Activated CD4-positive, alpha-beta T cell treated with anti-CD3 and anti-CD28 coated beads for 4 hours (primary cell): Measurements from ENCODE around the gene DBNL.

Source experiments
- DNase-seq, 2 donors: peaks; one replicate each; pipeline ENCODE4 v3.0.0-alpha.2; 2020

The DBNL gene

DNA sequence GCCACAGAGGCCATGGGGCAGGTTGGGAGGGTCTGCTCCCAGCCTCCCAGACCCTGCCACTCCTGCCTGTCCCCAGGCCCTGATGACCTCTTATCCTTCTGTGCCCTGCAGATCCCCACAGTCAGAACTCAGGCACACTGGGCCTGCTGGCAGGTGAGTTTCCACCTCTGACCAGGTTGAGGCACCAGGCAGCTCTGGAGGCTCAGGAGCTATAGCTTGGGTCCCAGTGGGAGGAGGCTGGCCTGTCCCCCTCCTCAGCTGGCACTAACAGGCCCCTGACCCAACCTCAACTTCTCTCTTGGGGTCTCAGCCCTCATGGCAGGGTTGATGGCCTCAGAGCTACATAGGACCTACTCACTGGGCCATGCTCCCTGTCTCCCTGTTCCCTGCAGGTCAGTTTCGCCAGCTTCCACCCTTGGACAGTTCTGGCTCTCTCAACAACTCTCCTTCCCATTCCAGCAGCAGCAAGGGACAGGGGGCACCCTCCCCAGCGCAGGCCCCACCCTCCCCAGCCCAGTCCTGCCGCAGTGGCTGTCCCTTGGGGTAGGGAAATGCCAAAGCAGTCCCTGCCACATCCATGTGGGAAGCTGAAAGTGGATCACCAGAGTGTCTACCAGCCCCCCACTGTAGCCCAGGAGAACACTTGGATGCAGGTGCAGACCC, 56.9 kb downstream of the DBNL start:
- DNase-seq: no peak

DNA sequence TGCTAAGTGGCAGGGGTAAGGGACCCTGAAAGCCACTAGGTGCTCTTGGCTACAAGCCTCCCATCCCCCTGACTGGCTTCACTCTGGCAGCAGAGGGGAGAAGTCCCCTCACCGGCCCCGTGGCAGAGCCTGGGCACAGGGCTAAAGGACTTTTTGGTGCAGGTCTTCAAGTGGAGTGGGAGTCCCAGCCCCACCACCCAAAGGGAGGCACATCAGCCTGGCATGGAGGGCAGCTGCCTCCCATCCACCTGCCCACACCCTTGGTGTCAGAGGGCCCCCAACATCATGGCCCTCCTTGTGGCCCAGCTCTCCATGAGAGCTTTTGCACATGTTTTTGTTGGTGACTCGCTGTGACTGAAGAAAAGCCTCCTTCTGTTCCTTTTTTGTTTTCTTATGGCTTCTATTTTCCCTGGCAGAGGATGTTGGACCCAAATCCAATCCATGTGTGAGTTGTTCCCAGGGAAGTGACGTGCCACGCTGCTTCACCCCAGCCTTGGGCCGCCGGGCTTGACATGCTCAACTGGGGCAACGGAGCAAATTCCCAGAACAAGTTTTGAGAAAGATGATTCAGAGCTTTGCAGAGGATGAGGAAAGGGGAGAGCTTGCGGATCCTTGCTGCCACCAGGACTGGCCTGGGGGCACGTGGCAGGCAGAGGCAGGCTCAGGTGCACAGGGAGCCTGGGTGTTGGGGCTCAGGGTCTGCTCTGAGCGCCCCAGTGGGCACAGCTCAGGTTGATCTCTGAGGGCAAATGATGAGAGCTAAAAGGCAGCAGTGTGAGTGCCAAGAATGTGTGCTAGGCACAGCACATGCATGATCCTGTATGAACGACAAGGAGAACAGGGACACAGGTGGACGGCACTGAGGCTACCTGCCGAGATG, 57.7 kb downstream of the DBNL start:
- DNase-seq: no peak

DNA sequence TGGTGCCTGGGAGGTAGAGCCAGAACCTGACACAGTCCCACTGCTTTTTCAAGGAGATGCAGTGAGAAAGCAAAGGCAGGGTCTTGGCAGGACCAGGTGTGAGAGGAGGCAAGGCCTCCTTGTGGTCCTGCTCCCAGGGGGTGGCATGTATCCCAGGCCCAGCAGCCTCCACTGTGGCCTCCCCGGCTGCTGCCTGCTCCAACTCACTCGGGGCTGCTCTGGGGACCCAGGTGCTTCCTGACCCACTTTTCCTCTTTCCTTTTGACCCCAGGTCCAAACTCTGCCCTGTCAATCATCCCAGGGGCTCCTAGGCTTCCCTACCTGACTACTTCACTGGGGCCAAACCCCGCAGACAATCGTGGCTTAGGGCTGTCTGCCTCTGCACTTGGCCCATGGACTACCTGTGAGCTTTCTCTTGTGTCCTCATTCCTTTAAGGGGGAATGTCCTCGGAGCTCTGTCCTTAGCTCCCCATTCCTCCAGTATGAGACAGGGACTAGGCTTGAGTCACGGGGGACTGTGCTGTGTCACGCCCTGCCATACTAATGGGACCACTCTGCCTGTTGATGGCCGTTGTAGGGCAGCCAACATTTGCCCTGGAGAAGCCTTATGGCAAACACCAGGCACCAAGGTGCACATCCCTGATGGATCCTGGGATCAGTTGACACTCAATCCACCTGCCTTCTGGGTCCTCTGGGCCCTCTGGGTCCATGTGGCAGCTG, 58.5 kb downstream of the DBNL start:
- no peak for DNase-seq

DNA sequence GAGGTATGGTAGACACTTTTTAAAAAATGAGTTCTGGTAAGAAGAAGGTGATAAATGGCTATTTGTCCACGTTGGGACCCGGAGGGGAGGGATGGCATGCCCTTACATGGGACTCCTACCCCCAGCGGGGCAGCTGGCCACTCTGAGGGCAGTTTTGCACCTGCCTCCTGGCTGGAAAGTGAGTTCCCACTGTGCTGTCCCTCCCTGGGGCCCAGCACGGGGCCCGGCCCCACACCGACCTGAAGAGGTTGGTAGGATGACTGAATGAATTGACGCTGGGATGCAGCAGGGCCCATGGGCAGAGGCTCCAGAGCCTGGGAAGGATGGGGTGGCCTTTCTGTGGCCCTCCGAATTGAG, 59.0 kb downstream of the DBNL start:
- DNase-seq: no peak

DNA sequence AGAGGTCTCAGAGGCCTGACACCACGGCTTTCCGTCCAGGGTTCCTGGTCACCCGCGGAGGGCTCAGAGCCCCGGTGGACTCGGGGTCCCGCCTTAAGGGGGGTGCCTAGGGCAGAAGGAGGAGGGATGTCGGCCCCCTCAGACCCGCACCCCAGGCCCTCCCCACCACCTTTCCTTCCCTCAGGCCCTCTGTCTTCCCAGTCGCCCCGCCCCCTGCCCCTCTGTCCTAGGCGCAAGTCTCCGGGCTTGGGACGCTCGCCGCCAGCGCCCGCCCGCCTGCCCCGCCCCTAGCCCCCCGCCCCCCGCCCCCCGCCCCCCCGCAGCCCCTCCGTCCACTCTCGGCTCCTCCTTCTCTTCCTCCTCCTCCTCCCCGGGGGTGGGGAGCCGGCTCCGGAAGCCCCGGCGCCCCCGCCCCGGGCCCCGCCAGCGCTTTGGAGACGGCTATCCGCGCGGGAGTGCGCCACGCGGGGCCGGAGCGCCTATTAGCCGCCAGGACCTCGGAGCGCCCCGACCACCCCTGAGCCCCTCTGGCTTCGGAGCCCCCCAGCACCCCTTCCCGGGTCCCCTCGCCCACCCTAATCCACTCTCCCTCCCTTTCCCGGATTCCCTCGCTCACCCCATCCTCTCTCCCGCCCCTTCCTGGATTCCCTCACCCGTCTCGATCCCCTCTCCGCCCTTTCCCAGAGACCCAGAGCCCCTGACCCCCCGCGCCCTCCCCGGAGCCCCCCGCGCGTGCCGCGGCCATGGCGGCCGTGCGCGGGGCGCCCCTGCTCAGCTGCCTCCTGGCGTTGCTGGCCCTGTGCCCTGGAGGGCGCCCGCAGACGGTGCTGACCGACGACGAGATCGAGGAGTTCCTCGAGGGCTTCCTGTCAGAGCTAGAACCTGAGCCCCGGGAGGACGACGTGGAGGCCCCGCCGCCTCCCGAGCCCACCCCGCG, 59.7 kb downstream of the DBNL start, which contains the start of gene AEBP1:
TSS of gene AEBP1 (plus strand) at position 423 of the 937 bp plus-strand sequence. CDS start at position 744, 321 bp downstream.
- peak in 1 of 2 donors; percentile 46 for DNase-seq

DNA sequence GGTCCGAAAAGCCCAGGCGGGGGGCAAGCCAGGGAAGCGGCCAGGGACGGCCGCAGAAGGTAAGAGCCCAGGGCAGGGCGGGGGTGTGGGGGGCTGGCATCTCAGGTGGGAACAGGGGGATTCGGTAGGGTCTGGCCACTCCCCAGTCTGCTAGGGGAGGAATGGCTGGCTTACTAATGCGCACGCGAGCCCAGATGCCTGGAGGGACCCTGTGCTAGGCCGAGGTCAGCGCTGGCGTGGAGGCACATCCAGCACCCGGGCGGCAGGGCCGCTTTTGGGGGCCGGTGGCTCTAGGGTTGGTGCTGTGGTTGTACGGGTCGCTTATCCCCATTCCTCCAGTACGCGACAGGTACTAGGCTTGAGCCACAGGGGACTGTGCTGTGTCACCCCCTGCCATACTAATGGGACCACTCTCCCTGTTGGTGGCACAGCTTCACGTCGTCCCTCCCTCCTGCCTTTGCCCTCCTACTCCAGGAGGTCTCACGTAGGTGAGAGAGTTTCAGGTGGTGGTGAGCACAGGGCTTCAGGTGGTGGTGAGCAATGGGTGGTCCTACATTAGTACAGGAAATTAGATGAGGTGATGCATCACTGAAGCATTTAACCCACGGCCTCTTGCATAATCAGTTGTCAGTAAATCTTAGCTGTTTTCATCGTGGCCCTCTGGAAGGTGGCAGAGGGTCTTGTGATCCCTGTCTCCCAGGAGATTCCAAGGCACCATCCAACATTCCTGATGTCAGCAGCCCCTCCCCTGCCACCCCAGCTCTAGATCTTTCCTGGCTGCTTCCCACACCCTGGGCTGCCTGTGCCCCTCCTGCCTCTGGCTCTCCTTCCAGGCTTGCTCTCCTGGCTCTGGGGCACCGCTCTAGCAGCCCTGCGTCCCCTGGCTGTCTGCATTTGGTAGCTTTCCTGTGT, 60.6 kb downstream of the DBNL start:
- no peak for DNase-seq

DNA sequence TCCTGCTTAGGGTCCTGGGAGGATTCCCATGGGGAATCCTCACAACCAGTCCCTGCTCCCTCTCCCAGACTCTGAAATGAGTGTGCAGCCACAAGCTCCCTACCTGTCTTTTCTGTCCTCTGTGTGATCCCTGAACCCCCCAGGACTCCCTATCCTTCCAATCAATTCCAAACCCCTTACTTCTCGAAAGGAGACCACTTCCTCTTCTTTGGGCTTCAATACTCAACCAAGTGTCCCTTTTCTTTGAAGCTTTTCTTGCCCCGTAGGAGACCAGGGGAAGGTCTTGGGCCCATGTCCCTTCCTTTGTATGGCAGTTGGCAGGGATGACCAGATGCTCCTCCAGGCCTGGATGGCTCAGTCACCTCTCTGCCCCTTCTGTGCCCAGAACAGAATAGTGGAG, 61.3 kb downstream of the DBNL start:
- no peak for DNase-seq

DNA sequence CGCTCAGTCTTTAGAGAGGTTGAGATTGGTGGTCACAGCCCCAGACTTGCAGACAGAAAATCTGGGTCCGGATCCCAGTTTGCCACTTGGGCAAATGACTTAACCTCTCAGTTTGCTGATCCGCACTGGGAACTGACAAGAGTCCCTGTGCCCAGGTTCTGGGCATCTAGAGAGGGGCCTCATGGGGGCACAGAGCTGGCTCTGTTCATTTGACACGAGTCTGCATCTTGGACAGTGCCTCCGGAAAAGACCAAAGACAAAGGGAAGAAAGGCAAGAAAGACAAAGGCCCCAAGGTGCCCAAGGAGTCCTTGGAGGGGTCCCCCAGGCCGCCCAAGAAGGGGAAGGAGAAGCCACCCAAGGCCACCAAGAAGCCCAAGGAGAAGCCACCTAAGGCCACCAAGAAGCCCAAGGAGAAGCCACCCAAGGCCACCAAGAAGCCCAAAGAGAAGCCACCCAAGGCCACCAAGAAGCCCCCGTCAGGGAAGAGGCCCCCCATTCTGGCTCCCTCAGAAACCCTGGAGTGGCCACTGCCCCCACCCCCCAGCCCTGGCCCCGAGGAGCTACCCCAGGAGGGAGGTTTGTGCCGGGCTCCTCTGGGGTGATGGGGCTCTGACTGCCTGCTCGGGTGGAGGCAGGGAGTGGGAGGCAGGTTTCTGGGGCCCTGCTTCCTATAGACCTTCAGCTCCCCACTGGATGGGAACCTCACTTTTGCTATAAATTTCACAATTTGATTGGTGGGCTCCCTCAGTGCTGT, 62.0 kb downstream of the DBNL start:
- DNase-seq: no peak

DNA sequence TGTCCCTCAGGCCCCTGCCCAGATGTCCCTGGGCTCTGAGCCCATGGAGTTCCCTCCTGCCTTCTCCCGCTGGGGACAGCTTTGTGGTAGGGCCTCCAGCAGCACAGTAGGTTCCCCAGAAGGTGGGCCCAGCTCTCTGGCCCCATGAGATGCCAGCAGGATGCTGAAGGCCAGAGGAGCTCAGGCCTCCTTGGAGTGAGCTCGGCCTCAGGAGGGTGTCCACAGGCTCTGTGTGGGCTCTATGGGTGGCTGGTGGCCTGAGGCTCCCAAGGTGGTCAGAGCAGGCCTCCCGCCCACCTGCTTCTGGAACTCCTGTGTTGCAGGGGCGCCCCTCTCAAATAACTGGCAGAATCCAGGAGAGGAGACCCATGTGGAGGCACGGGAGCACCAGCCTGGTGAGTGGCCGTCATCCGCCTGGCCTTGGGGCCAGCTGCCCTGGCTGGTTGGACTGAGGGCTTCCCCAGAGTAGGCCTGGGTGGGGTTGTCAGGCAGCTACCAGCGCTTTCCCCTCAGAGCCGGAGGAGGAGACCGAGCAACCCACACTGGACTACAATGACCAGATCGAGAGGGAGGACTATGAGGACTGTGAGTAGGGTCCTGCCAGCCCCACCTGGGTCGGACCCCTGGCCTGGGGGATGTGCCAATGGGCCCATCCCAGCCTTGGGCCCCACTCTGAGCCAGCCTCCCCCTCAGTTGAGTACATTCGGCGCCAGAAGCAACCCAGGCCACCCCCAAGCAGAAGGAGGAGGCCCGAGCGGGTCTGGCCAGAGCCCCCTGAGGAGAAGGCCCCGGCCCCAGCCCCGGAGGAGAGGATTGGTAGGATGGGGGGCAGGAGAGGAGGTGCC, 62.8 kb downstream of the DBNL start:
- no peak for DNase-seq

DNA sequence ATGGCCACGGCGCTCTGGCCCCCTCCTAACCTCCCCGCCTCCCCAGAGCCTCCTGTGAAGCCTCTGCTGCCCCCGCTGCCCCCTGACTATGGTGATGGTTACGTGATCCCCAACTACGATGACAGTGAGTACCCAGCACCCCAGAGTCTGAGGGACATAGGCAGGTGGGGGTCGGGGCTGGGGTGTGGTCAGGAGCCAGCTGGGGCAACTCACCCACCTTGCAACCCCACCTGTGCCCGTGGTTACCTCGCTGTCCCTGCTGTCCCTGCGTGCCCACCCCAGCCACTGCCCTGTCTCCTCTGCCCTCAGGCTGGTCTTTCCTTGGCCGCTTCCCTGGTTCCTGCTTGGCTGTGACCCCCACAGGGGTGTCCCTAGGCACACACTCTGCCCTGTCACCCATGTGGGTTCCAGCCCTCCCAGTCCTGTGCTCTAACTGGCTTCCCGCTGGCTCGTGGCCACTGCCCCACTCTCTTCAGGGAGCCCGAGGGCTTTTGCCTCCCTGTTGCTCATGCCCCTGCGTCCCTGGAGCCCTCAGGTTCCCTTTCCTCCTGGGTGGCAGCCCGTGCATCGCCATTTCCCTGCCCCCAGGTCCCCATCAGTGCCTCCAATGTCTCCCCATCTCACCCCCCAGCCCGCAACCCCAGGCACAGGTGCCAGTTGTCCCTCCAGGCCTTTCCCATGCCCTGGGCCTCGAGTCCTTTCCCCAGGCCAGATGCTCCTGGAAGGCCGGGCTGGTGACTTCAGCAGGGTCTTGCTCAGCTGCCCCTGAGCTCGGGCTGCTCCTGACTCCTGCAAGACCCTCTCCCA, 63.7 kb downstream of the DBNL start:
- DNase-seq: no peak

DNA sequence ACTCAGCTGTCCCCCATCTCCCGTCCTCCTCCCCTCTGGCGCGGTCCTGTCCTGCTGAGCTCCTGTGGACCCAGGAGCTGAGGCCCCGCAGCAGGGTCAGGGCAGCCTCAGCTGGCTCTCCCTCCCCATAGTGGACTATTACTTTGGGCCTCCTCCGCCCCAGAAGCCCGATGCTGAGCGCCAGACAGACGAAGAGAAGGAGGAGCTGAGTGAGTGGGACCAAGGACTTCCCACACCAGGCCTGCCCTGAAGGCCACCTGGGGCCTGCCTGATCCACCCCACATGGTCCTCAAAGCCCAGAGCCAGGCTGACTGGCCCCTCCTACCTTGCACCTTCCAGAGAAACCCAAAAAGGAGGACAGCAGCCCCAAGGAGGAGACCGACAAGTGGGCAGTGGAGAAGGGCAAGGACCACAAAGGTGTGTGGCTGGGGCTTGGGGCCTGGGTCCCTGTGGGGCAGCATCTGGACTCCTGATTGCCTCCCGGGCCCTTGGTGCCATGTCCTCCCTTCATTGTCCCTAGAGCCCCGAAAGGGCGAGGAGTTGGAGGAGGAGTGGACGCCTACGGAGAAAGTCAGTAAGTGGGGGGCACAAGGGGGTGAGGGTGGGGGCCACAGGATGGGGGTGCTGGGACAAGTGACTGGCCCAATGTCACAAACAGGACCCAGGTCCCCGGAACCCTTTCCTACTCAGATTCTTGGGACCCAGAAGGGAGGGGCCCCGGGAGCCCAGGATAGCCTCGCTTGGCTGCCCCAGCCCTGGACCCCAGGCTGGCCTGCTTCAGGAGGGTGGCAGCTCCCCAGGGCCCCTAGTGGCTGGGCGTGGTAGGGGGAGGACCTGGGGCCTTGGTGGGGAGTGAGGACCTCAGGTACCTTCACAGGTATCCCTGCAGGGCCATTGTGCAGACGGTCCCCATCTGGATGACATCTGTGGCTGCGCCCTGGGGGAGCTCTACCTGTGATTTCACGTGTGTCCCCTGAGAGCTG, 64.6 kb downstream of the DBNL start:
- no peak for DNase-seq

DNA sequence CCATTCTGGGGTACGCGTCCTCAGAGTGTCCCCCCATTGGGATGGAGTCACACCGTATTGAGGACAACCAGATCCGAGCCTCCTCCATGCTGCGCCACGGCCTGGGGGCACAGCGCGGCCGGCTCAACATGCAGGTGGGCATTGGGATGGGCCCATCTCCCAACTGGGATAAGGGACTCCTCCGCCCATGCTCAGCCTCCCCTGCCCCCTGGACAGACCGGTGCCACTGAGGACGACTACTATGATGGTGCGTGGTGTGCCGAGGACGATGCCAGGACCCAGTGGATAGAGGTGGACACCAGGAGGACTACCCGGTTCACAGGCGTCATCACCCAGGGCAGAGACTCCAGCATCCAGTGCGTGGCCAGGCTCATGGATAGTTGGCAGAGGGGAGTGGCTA, 65.5 kb downstream of the DBNL start:
- no peak for DNase-seq

DNA sequence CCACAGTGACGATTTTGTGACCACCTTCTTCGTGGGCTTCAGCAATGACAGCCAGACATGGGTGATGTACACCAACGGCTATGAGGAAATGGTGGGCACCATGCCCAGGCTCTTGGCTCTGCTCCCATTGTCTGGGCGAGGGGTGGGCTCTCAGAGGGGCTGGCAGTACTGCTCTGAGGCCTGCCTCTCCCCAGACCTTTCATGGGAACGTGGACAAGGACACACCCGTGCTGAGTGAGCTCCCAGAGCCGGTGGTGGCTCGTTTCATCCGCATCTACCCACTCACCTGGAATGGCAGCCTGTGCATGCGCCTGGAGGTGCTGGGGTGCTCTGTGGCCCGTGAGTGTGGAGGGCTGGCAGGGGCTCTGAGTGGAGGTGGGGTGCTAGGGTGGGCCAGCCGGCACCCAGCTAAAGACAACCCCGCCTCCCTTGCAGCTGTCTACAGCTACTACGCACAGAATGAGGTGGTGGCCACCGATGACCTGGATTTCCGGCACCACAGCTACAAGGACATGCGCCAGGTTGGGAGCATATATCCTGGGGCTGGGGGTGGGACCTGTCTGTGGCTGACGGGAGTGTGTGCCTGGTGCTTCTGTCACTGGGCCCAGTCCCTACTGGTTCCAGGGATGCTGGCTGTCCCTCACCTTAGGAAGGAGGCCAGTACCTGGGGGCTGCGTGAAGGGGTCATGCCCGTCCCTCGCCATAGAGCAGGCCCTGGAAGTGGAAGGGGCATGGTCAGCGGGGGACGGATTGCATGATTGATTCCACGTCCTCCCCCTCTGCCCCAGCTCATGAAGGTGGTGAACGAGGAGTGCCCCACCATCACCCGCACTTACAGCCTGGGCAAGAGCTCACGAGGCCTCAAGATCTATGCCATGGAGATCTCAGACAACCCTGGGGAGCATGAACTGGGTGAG, 66.5 kb downstream of the DBNL start:
- DNase-seq: no peak
